ENCODE results near the gene AVEN. TPM values are rescaled to one million over a fixed set of nuclear protein-coding genes. Genes with fewer than 3 reads are reported as not detected.
"Not testable (repeated sequence)": the region's sequence is repeated elsewhere in the genome, so short reads cannot be mapped to it uniquely, and the experiment has no call there.

The AVEN gene
- total RNA-seq, 1 donor from 2014 or later = 20.7 TPM

GRCh38 chr15:34043813-34044212, 4.8 kb upstream of the AVEN start:
- DNase-seq (ENCODE audit: extremely low read depth, low read depth, low spot score) = no peak

GRCh38 chr15:34043391-34043790, 4.4 kb upstream of the AVEN start:
- DNase-seq (ENCODE audit: extremely low read depth, low read depth, low spot score) = no peak

DNA sequence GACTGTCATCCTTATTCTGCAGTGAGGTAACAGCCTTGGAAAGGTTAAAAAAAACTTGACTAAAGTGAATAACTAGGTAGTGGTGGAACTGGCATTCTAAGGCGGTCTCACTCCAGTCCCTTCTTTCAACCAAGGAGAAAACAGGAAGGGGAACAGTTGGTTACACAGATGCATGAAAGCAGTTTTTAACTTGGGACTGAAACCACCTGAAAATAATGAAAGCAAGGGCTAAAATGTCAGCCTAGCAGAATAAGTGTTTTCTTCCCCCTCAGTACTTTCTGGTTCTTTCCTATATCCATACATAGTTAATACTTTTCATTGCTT, 748 bp upstream of the AVEN start:
- no peak for DNase-seq (ENCODE audit: extremely low read depth, low read depth, low spot score)

GRCh38 chr15:34038023-34038870, 757 bp downstream of the AVEN start:
- no peak for DNase-seq (ENCODE audit: extremely low read depth, low read depth, low spot score)

DNA sequence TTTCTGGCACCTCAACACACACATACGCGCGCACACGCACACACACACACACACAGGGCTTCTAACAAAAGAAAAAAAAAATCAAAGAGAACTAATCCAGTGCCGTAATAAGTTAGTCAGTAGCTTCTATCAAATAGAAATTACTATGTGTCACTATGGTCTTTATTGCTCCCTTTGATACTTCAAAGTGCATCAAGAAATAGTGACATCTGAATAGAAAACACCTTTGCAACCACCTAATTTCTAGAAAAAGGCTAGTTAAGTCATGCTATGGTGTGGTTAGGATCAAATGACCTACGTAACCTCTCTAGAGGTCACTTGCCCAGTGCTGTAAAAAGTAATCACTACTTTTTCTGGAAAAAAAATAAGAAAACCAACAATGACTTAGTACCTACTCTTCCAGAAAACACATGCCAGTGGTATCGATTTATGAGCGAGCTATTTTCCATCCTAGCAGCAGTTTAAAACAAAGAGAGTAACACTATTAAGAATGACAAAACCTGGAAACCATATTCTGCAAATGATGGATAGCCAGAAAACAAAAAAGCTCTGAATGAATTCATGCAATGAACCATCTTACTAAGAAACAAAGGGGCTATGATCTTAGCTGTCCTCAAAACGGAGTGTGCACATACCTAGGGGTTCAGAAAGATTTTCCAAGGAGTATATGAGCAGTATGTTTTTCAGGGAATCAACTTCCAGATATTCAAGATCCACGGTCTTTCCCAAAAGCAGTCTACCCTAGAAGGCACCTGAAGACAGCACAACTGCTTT, 6.8 kb downstream of the AVEN start:
- DNase-seq (ENCODE audit: extremely low read depth, low read depth, low spot score) = no peak

- no peak for DNase-seq (ENCODE audit: extremely low read depth, low read depth, low spot score)
Measured at GRCh38 chr15:34027606-34028005, 11.4 kb downstream of the AVEN start.

GRCh38 chr15:34025252-34025651, 13.8 kb downstream of the AVEN start:
- no peak for DNase-seq (ENCODE audit: extremely low read depth, low read depth, low spot score)

DNA sequence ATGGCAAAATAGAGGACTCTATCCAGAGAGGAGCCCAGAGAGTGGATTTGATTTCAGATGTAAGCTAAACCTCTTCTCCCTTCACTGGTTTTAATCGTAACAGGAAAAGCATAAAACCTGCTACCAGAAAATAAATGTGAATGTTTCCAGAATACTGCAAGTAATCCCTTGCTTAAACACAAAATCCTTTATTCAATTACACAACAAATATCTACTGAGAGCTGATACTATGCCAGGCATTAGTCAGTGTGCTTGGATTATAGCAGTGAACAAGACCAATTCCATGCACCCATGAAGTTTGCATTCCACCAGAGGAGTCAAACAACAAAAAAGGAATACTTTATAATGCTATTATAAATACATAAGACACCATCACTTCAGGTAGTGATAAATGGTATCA, 15.1 kb downstream of the AVEN start:
- DNase-seq (ENCODE audit: extremely low read depth, low read depth, low spot score) = no peak

GRCh38 chr15:34019369-34019990, 19.5 kb downstream of the AVEN start:
- DNase-seq (ENCODE audit: extremely low read depth, low read depth, low spot score) = no peak

- not testable (repeated sequence) for DNase-seq (ENCODE audit: extremely low read depth, low read depth, low spot score)
Measured at GRCh38 chr15:34018738-34019137, 20.3 kb downstream of the AVEN start.

DNA sequence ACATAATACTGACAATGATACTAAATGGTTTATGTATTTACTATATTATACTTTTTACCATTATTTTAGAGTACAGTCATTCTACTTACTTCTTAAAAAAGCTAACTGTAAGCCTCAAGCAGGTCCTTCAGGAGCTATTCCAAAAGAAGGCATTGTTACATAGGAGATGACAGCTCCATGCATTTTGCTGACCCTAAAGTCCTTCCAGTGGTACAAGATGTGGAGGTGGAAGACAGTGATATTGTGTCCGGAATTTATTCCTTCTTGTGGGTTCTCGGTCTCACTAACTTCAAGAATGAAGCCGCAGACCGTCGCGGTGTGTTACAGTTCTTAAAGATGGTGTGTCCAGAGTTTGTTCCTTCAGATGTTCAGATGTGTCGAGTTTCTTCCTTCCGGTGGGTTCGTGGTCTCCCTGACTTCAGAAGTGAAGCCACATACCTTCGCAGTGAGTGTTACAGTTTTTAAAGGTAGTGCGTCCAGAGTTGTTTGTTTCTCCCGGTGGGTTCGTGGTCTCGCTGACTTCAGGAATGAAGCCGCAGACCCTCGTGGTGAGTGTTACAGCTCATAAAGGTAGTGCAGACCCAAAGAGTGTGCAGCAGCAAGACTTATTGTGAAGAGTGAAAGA, 20.9 kb downstream of the AVEN start:
- no peak for DNase-seq (ENCODE audit: extremely low read depth, low read depth, low spot score)

DNA sequence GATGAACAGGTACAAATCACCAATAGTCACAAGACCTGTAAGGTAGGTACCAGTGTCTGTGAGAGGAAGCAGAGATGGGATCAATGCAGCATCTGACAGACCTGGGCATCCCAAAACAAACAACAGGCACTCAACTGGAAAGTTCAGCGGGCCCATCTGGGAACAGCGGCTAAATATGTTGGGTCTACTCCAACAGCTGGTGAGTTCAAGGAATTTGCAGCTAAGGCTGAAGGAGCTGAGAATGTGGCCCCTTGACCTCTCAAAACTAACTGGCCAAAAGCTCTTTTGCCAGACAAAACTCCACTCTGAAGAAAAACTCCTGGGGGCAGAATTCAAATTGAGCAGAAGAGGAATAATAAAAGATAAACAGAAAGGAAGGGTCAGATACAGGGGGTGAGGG, 24.4 kb downstream of the AVEN start:
- DNase-seq (ENCODE audit: extremely low read depth, low read depth, low spot score) = no peak

DNA sequence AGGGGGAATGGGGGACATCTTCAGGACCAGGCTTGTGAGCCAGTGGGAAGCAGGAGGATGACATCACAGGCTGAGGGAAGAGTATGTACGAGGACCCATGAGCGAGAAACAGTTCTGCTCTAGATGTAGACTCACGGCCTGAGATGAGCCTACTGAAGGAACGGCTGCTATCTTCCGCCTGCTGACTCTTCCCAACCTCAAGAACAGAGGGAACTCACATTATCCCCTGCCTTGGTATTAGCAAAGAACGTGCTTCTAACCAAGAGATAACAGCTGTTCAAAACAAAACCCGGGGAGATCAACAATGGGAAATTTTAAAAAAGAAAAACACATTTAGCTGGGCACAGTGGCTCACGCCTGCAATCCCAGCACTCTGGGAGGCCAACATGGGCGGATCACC, 25.3 kb downstream of the AVEN start:
- no peak for DNase-seq (ENCODE audit: extremely low read depth, low read depth, low spot score)

DNA sequence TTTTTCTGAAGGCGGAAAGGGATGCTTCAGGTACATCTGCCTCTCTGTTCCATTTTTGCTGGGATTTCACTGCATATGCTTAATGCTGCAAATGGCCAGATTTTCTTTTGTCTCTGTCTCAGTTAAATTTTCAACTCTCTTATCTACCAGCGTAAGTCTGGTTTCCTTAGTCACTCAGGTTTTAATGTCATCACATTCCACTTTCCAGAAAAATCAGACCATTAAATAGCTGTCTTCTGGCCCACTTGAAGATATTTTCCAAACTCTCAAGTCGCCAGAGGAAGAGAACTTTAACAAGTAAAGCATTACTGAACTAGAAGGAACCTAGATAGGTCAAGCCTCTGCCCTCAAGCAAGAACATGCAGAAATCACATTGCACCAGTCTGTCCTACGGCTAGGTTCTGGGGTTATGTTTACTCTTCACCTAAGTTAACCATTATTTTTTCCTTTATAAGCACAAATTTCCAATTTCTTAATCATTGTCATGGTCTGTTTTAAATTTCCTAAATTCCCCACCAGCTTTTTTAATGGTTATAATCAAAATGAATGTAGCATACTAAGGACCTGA, 26.5 kb downstream of the AVEN start:
- DNase-seq (ENCODE audit: extremely low read depth, low read depth, low spot score) = no peak

- no peak for DNase-seq (ENCODE audit: extremely low read depth, low read depth, low spot score)
Measured at GRCh38 chr15:34011481-34011880, 27.5 kb downstream of the AVEN start.

DNA sequence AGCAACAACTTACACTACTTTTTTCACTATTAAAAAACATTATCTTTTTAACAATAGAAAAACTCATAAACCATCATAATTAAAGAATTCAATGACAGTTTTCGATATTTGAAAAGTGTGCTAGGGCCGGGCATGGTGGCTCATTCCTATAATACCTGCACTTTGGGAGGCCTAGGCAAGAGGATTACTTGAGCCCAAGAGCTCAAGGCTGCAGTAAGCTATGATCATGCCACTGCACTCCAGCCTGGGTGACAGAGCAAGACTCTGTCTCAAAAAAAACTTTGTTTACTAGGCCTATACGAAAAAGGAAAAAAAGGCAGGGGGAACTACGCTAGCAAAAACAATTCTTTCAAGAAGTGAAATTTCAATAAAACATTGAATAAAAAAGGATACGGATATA, 28.1 kb downstream of the AVEN start:
- DNase-seq (ENCODE audit: extremely low read depth, low read depth, low spot score) = no peak

GRCh38 chr15:34009656-34010055, 29.3 kb downstream of the AVEN start:
- DNase-seq (ENCODE audit: extremely low read depth, low read depth, low spot score) = no peak

- DNase-seq (ENCODE audit: extremely low read depth, low read depth, low spot score) = no peak
Measured at GRCh38 chr15:34006381-34006780, 32.6 kb downstream of the AVEN start.

DNA sequence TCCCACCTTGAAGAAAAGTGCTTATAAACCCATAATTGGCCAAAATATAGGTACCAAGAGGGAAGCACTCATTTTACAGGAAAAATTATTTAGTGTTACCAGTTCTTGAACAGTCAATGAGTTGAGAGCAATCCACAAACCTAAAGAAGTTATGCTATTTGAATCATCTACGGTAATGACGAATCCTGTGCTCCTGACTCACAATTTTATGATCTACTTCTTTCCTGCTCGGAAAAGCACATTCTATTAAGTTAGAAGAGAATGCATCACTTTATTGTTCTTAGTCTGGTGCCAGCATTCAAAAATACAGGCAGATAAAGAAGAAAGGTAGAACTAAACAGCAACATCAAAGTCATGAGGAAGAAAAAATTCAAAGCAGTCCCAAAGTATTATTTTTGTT, 37.5 kb downstream of the AVEN start:
- DNase-seq (ENCODE audit: extremely low read depth, low read depth, low spot score) = peak; percentile 9

DNA sequence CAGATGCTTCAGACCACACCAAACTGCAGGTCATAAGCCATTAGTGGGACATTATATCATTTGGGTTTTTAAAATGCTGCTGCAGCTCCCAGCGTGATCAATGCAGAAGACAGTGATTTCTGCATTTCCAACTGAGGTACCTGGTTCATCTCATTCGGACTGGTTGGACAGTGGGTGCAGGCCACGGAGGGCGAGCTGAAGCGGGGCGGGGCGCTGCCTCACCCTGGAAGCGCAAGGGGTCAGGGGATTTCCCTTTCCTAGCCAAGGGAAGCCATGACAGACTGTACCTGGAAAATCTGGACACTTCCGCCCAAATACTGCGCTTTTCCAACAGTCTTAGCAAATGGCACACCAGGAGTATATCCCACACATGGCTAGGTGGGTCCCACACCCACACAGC, 43.3 kb downstream of the AVEN start:
- not testable (repeated sequence) for DNase-seq (ENCODE audit: extremely low read depth, low read depth, low spot score)

DNA sequence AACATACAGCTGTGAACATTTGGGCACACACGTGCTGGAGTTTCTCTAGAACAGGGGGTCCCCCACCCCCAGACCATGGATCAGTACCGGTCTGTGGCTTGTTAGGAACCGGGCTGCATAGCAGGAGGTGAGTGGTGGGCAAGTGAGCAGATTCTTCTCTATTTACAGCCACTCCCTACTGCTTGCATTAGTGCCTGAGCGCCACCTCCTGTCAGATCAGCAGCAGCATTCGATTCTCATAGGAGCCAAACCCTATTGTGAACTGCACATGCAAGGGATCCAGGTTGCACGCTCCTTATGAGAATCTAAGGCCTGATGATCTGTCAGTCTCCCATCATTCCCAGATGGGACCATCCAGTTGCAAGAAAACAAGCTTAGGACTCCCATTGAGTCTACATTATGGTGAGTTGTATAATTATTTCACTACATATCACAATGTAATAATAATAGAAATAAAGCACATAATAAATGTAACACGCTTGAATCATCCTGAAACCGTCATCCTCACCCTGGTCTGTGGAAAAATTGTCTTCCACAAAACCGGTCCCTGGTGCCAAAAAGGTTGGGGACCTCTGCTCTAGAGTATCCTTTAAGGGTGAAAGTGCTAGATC, 44.9 kb downstream of the AVEN start:
- DNase-seq (ENCODE audit: extremely low read depth, low read depth, low spot score) = no peak
